Activated T-cell treated with anti-CD3 and anti-CD28 coated beads, Interleukin-2, amount 50 U/mL, for 24 hours (primary cell): ENCODE data around the gene TMX2.

Experiments used
- DNase-seq: peaks from one replicate; pipeline ENCODE4 v3.0.0-alpha.2; 2020
- H3K27ac Mint-ChIP-seq: 2 replicates; pipeline ENCODE4 v1.8.0; 2020; ENCODE audit warnings: mild to moderate bottlenecking, mixed read lengths
- H3K27me3 Mint-ChIP-seq: 2 replicates; pipeline ENCODE4 v1.8.0; 2020; ENCODE audit warnings: mixed read lengths
- H3K36me3 Mint-ChIP-seq: 2 replicates; pipeline ENCODE4 v1.8.0; 2020; ENCODE audit warnings: low read depth, mixed read lengths
- H3K4me1 Mint-ChIP-seq: 2 replicates; pipeline ENCODE4 v1.8.0; 2020; ENCODE audit warnings: low read depth, mixed read lengths
- H3K4me3 Mint-ChIP-seq: 2 replicates; pipeline ENCODE4 v1.8.0; 2020; ENCODE audit warnings: mild to moderate bottlenecking, moderate library complexity, mixed read lengths
- H3K9me3 Mint-ChIP-seq: 2 replicates; pipeline ENCODE4 v1.8.0; 2020; ENCODE audit warnings: mixed read lengths

Gene TMX2

DNA sequence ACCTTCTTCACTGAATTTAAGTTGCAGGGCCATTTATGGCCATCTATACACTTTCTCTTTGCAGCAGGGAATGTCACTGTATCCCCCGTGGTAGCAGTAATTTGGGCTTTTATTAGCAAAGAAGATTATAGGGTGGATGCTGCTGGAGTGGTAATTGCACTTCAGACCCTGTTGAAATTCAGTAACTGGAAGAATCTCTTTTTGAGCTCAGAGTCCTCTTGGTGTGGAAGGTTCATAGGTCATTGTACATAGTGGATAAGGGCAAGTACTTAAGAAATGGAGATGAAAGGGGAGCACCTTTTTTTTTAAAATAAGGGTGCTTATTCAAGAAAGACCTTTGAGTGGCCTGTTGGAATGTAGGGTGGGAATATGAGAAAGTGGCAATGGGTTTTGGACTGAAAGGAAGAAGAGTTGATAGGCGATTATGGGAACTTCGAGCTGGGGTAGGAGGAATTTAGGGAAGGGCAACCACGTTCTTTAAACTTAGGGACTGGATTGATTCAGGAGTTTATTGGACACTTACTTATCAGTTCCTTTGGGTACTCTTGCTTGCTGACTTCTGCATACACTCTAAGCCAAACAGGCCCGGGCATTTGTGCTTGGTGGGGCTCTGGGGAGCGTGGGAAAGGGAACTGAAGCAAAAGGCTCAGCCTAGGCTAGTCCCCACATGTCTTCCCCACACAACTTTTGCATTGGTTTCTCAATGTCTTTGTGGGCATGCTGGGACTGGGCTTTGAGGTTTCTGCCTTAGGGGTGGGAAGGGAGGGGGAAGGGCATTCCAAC lies 75.7 kb downstream of the TMX2 start:
- H3K27ac Mint-ChIP-seq = no peak overlapping the region

DNA sequence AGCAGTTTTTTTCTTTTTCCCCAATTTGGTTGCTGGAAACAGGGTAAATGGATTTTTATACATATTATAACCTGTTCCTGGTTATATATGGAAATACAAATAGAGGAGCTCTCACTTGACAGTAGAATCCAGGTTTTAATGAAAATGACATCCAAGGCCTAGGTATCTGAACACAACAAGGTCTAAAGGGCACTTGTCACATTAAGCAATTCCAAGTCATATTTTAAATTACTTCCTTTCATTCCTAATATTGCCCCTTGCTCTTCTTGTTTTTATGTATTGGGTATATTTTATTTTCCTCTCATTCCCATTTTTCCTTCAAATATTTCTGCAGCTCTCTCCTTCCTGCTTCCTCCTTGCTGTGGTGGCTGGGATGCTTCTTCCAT lies 76.3 kb downstream of the TMX2 start:
- Mint-ChIP-seq H3K4me3 (no peak overlapping the region), H3K27me3 (no peaks in the 10 kb centered on the region), H3K9me3 (no peaks in the 10 kb centered on the region), H3K4me1 (peaks cover 31% of the 10 kb centered on the region), H3K36me3 (no peaks in the 10 kb centered on the region), H3K27ac (no peak overlapping the region)
- no peak for DNase-seq

More for the DNA sequence above, 75.7 kb downstream of the TMX2 start:
- Mint-ChIP-seq H3K9me3 (no peaks in the 10 kb centered on the region), H3K36me3 (no peaks in the 10 kb centered on the region), H3K4me1 (peaks cover 25% of the 10 kb centered on the region), H3K27me3 (no peaks in the 10 kb centered on the region), H3K4me3 (no peak overlapping the region)
- DNase-seq = no peak
